Fibroblast of lung (primary cell): ENCODE data around the gene ZNF750. TPM values are rescaled to one million over a fixed set of nuclear protein-coding genes. Genes with fewer than 3 reads are reported as not detected.
A peak's percentile ranks its signal among the peaks of the same experiment; 100 is the strongest.

Experiments used
- DNase-seq, 2 donors: peaks; one replicate each; pipeline versions ENCODE4 v3.0.0 to v3.0.0-alpha.2; 2010; ENCODE audit warnings: low read depth in 2 of 2
- H2AFZ ChIP-seq: 2 replicates; pipeline ENCODE4 v1.5.1; 2012; ENCODE audit warnings: low read length, control low read depth, inconsistent platforms
- H3K27ac ChIP-seq: 2 replicates; pipeline ENCODE4 v1.5.1; 2011; ENCODE audit warnings: low read length, control low read depth; ENCODE audit not compliant: insufficient read depth
- H3K27me3 ChIP-seq: 2 replicates; pipeline ENCODE4 v1.5.1; 2011; ENCODE audit warnings: mild to moderate bottlenecking, low read length; ENCODE audit not compliant: control insufficient read depth, insufficient read depth
- H3K36me3 ChIP-seq: 2 replicates; pipeline ENCODE4 v1.5.1; 2011; ENCODE audit warnings: low read length; ENCODE audit not compliant: control insufficient read depth, insufficient read depth
- H3K4me1 ChIP-seq: 2 replicates; pipeline ENCODE4 v1.5.1; 2011; ENCODE audit warnings: low read length; ENCODE audit not compliant: control insufficient read depth, insufficient read depth; ENCODE audit errors: extremely low read depth
- H3K4me2 ChIP-seq: 2 replicates; pipeline ENCODE4 v1.5.1; 2011; ENCODE audit warnings: low read length, control low read depth; ENCODE audit not compliant: insufficient read depth; ENCODE audit errors: extremely low read depth
- H3K4me3 ChIP-seq, 4 experiments: fragments of 200-600 bp in 1 of 4; sonication (generic) in 1 of 4; replicated peaks in 1 of 4; 2 replicates each; pipeline ENCODE4 v1.5.1; 2011 to 2016; ENCODE audit warnings: low read length in 4 of 4, low read depth in 3 of 4, mild to moderate bottlenecking in 3 of 4, control low read depth in 2 of 4, inconsistent platforms in 1 of 4, mixed read lengths in 1 of 4; ENCODE audit not compliant: insufficient read depth in 1 of 4; ENCODE audit errors: control extremely low read depth in 1 of 4
- H3K79me2 ChIP-seq: 2 replicates; pipeline ENCODE4 v1.5.1; 2012; ENCODE audit warnings: mild to moderate bottlenecking, low read length, inconsistent platforms; ENCODE audit not compliant: control insufficient read depth, insufficient read depth
- H3K9ac ChIP-seq: 2 replicates; pipeline ENCODE4 v1.5.1; 2011; ENCODE audit warnings: mild to moderate bottlenecking, low read length, control low read depth; ENCODE audit not compliant: insufficient read depth
- H3K9me3 ChIP-seq: 2 replicates; pipeline ENCODE4 v1.5.1; 2012; ENCODE audit warnings: low read depth, low read length; ENCODE audit not compliant: control insufficient read depth, insufficient read depth
- H4K20me1 ChIP-seq: 2 replicates; pipeline ENCODE4 v1.5.1; 2011; ENCODE audit warnings: low read length; ENCODE audit not compliant: control insufficient read depth, insufficient read depth; ENCODE audit errors: extremely low read depth
- EZH2 ChIP-seq: IDR thresholded peaks from 2 replicates; pipeline ENCODE4 v1.5.1; 2012; ENCODE audit warnings: low read length, control low read depth, mild to moderate bottlenecking; ENCODE audit errors: missing control alignments
- polyA plus RNA-seq, 2 donors: library from polyadenylated mRNA; depleted of rRNA in 1 of 2; stranded (reverse) in 1 of 2; unstranded in 1 of 2; fragments of >200 nt; gene quantifications; 2 replicates each; pipeline ENCODE4 v1.2.1, GENCODE V29; 2011 to 2012; ENCODE audit warnings: missing spikeins in 1 of 2
- total RNA-seq: library from RNA; depleted of rRNA; stranded (reverse); fragments of >200 nt; gene quantifications from 2 replicates; pipeline ENCODE4 v1.2.1, GENCODE V29; 2014
- TF ChIP-seq, protein P1 (sequence below), 2 donors: IDR thresholded peaks in 1 of 2; conservative IDR thresholded peaks in 1 of 2; 1 replicate in 1 of 2; 2 replicates in 1 of 2; pipeline ENCODE4 v1.5.1; 2011 to 2012; ENCODE audit warnings: low read length in 2 of 2, control low read depth in 1 of 2, inconsistent platforms in 1 of 2, low read depth in 1 of 2, mild to moderate bottlenecking in 1 of 2

Gene ZNF750
- total and polyA plus RNA-seq, 2 donors (not counting 1 experiment from before 2014, with no cell fraction given) = not detected

GRCh38 chr17:82846061-82846691 is 6.4 kb upstream of the ZNF750 start:
- Histone ChIP-seq H3K9ac (no peak overlapping the region), H3K4me2 (peak overlapping the region; percentile 25), H3K79me2 (no peaks in the 10 kb centered on the region), H3K4me1 (no peaks in the 10 kb centered on the region), H3K4me3 (peak overlapping the region in 2 of 4 experiments; percentile 40 to 67), H3K36me3 (no peaks in the 10 kb centered on the region), H3K9me3 (no peaks in the 10 kb centered on the region), H3K27ac (peak overlapping the region; percentile 10), H3K27me3 (no peaks in the 10 kb centered on the region), H2AFZ (no peak overlapping the region), H4K20me1 (no peaks in the 10 kb centered on the region)
- DNase-seq = no peak
- TF ChIP-seq EZH2 = no peak
- TF ChIP-seq, protein P1, sequence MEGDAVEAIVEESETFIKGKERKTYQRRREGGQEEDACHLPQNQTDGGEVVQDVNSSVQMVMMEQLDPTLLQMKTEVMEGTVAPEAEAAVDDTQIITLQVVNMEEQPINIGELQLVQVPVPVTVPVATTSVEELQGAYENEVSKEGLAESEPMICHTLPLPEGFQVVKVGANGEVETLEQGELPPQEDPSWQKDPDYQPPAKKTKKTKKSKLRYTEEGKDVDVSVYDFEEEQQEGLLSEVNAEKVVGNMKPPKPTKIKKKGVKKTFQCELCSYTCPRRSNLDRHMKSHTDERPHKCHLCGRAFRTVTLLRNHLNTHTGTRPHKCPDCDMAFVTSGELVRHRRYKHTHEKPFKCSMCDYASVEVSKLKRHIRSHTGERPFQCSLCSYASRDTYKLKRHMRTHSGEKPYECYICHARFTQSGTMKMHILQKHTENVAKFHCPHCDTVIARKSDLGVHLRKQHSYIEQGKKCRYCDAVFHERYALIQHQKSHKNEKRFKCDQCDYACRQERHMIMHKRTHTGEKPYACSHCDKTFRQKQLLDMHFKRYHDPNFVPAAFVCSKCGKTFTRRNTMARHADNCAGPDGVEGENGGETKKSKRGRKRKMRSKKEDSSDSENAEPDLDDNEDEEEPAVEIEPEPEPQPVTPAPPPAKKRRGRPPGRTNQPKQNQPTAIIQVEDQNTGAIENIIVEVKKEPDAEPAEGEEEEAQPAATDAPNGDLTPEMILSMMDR (conservative IDR thresholded peaks at IDR 0.05 in 1 of 2, IDR thresholded peaks at IDR 0.05 in 1 of 2; ENCODE audit: low read depth in 1 of 2, low read length in 2 of 2) = no peak

GRCh38 chr17:82845163-82845807 is 5.5 kb upstream of the ZNF750 start:
- Histone ChIP-seq H3K9me3 (no peaks in the 10 kb centered on the region), H3K79me2 (no peaks in the 10 kb centered on the region), H3K36me3 (no peaks in the 10 kb centered on the region), H3K27me3 (no peaks in the 10 kb centered on the region), H3K4me1 (no peaks in the 10 kb centered on the region), H3K27ac (no peak overlapping the region), H2AFZ (no peak overlapping the region), H3K4me3 (peak overlapping the region; percentile 2 to 67 (median 33)), H4K20me1 (no peaks in the 10 kb centered on the region), H3K9ac (no peak overlapping the region), H3K4me2 (peak overlapping the region; percentile 48)
- TF ChIP-seq, protein P1 (conservative IDR thresholded peaks at IDR 0.05 in 1 of 2, IDR thresholded peaks at IDR 0.05 in 1 of 2; ENCODE audit: low read depth in 1 of 2, low read length in 2 of 2) = no peak
- no peak for TF ChIP-seq EZH2
- peak in 1 of 2 donors; percentile 64 for DNase-seq

GRCh38 chr17:82844796-82845162 is 5.0 kb upstream of the ZNF750 start:
- Histone ChIP-seq H3K4me2 (no peak overlapping the region), H3K27me3 (no peaks in the 10 kb centered on the region), H3K36me3 (no peaks in the 10 kb centered on the region), H3K79me2 (no peaks in the 10 kb centered on the region), H2AFZ (no peak overlapping the region), H3K4me1 (no peaks in the 10 kb centered on the region), H3K4me3 (peak overlapping the region in 1 of 4 experiments; percentile 26), H4K20me1 (no peaks in the 10 kb centered on the region), H3K27ac (no peak overlapping the region), H3K9me3 (no peaks in the 10 kb centered on the region), H3K9ac (no peak overlapping the region)
- no peak for DNase-seq
- TF ChIP-seq, protein P1 (conservative IDR thresholded peaks at IDR 0.05 in 1 of 2, IDR thresholded peaks at IDR 0.05 in 1 of 2; ENCODE audit: low read depth in 1 of 2, low read length in 2 of 2) = no peak
